ENCODE data around the gene PROK1.

DNA sequence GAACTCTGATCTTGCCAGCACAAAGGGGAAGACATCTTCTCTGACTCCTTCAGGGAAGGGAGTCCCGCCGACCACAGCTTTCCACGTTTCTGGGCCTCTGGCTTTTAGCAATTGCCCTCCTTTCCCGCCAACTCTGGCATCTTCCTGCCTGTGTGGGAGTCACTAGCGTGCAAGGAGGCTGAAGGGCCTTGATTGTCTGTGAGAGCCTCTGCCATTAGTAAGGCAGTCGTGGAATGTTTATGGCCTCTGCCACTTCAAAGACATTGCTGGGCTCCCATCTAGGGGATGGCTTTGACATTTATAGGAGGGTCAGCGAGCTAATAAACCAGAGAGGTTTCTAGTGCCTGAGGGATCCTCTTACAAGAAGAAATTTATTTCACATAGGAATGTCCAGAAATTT is 14.3 kb upstream of the PROK1 start:
- TF ChIP-seq EZH2 (conservative IDR thresholded peaks at IDR 0.05; ENCODE audit: low read depth, low read length) (no peak), ZKSCAN1 (IDR thresholded peaks at IDR 0.05; ENCODE audit: low read length) (no peak), POLR2AphosphoS5 (IDR thresholded peaks at IDR 0.05; ENCODE audit: low read depth, low read length) (no peak), SP2 (CRISPR knock-in tag; IDR thresholded peaks at IDR 0.05) (no peak), FOXA1 (IDR thresholded peaks at IDR 0.05) (no peak), FOXA1 (CRISPR knock-in tag; IDR thresholded peaks at IDR 0.05) (no peak), ZC3H4 (CRISPR knock-in tag; IDR thresholded peaks at IDR 0.05; ENCODE audit: borderline replicate concordance) (no peak), ZNF75D (CRISPR knock-in tag; IDR thresholded peaks at IDR 0.05; ENCODE audit: borderline replicate concordance) (no peak)
- TF ChIP-seq, protein P1, sequence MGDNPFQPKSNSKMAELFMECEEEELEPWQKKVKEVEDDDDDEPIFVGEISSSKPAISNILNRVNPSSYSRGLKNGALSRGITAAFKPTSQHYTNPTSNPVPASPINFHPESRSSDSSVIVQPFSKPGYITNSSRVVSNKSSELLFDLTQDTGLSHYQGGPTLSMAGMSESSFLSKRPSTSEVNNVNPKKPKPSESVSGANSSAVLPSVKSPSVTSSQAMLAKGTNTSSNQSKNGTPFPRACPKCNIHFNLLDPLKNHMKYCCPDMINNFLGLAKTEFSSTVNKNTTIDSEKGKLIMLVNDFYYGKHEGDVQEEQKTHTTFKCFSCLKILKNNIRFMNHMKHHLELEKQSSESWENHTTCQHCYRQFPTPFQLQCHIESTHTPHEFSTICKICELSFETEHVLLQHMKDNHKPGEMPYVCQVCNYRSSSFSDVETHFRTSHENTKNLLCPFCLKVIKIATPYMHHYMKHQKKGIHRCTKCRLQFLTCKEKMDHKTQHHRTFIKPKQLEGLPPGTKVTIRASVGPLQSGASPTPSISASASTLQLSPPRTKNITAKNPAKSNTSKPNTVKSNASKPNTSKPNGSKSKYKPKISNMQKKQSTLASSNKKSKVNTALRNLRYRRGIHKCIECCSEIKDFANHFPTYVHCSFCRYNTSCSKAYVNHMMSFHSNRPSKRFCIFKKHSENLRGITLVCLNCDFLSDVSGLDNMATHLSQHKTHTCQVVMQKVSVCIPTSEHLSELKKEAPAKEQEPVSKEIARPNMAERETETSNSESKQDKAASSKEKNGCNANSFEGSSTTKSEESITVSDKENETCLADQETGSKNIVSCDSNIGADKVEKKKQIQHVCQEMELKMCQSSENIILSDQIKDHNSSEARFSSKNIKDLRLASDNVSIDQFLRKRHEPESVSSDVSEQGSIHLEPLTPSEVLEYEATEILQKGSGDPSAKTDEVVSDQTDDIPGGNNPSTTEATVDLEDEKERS (CRISPR knock-in tag; IDR thresholded peaks at IDR 0.05): no peak
- TF ChIP-seq, protein P2, sequence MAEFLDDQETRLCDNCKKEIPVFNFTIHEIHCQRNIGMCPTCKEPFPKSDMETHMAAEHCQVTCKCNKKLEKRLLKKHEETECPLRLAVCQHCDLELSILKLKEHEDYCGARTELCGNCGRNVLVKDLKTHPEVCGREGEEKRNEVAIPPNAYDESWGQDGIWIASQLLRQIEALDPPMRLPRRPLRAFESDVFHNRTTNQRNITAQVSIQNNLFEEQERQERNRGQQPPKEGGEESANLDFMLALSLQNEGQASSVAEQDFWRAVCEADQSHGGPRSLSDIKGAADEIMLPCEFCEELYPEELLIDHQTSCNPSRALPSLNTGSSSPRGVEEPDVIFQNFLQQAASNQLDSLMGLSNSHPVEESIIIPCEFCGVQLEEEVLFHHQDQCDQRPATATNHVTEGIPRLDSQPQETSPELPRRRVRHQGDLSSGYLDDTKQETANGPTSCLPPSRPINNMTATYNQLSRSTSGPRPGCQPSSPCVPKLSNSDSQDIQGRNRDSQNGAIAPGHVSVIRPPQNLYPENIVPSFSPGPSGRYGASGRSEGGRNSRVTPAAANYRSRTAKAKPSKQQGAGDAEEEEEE (CRISPR knock-in tag; IDR thresholded peaks at IDR 0.05; ENCODE audit: borderline replicate concordance): no peak
